Activated T-helper 17 cell treated with anti-CD3 and anti-CD28 coated beads, Interleukin-2, amount 50 U/mL, for 72 hours (primary cell): ENCODE measurements around the gene APRT. TPM values are rescaled to one million over a fixed set of nuclear protein-coding genes. Genes with fewer than 3 reads are reported as not detected.
A peak's percentile ranks its signal among the peaks of the same experiment; 100 is the strongest.
"Not testable (repeated sequence)": the region's sequence is repeated elsewhere in the genome, so short reads cannot be mapped to it uniquely, and the experiment has no call there.

Experiments used
- ATAC-seq: fragments of 150-1000 bp; cut with Tn5 transposase; replicated peaks from 2 replicates; pipeline ENCODE4 v1.10.0; 2021; ENCODE audit warnings: mild to moderate bottlenecking, moderate library complexity
- H3K27ac Mint-ChIP-seq: one replicate; pipeline ENCODE4 v1.8.0; 2022; ENCODE audit warnings: mixed read lengths
- H3K27me3 Mint-ChIP-seq: one replicate; pipeline ENCODE4 v1.8.0; 2022; ENCODE audit warnings: mixed read lengths
- H3K36me3 Mint-ChIP-seq: one replicate; pipeline ENCODE4 v1.8.0; 2022; ENCODE audit warnings: low read depth, mild to moderate bottlenecking, mixed read lengths
- H3K4me1 Mint-ChIP-seq: one replicate; pipeline ENCODE4 v1.8.0; 2022; ENCODE audit warnings: mixed read lengths
- H3K4me3 Mint-ChIP-seq: one replicate; pipeline ENCODE4 v1.8.0; 2022; ENCODE audit warnings: mild to moderate bottlenecking, mixed read lengths
- H3K9me3 Mint-ChIP-seq: one replicate; pipeline ENCODE4 v1.8.0; 2022; ENCODE audit warnings: mixed read lengths
- total RNA-seq, 2 donors: library from RNA; stranded (reverse); gene quantifications; one replicate each; pipeline ENCODE4 v1.2.3, GENCODE V29; 2022

Gene APRT
- total RNA-seq, 2 donors from 2014 or later, result 132 to 139 TPM

- H3K4me1 Mint-ChIP-seq, result no peaks in the 10 kb centered on the region
- H3K27ac Mint-ChIP-seq, result no peak overlapping the region
- peaks cover 10% of the 10 kb centered on the region for H3K36me3 Mint-ChIP-seq
- H3K27me3 Mint-ChIP-seq, result no peaks in the 10 kb centered on the region
- H3K4me3 Mint-ChIP-seq, result no peak overlapping the region
- ATAC-seq, result no peak
- H3K9me3 Mint-ChIP-seq, result no peaks in the 10 kb centered on the region
These were observed 24.1 kb upstream of the APRT start for GRCh38 chr16:88835818-88836217.

DNA sequence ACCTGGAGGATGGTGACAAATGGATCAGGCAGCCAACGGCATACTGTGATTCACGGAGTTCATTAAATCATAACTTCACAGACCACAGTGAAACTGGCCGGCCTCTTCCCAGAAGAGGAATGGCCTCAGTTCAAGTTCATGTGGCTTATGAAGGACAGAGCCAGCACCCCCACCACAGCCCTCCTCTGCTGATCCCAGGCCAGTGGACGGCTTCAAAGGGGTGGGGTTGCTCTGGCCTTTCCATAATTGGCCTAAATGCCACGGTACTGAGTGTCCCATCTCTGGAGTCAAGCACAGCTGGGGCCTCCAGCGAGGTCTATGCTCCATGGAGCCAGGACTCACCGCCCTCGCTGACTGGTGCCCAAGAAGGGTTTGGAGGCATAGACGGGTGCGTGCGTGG, 23.7 kb upstream of the APRT start:
- H3K4me3 Mint-ChIP-seq, result no peak overlapping the region
- no peak overlapping the region for H3K27ac Mint-ChIP-seq
- no peak for ATAC-seq
- H3K4me1 Mint-ChIP-seq, result no peaks in the 10 kb centered on the region
- H3K9me3 Mint-ChIP-seq, result no peaks in the 10 kb centered on the region
- peaks cover 7% of the 10 kb centered on the region for H3K36me3 Mint-ChIP-seq
- no peaks in the 10 kb centered on the region for H3K27me3 Mint-ChIP-seq

- no peak for ATAC-seq
- H3K36me3 Mint-ChIP-seq, result no peaks in the 10 kb centered on the region
- H3K27ac Mint-ChIP-seq, result no peak overlapping the region
- H3K9me3 Mint-ChIP-seq, result no peaks in the 10 kb centered on the region
- no peaks in the 10 kb centered on the region for H3K27me3 Mint-ChIP-seq
- H3K4me3 Mint-ChIP-seq, result no peak overlapping the region
- no peaks in the 10 kb centered on the region for H3K4me1 Mint-ChIP-seq
These were observed 22.9 kb upstream of the APRT start for GRCh38 chr16:88834670-88835069.

GRCh38 chr16:88833086-88833485, 21.4 kb upstream of the APRT start:
- Mint-ChIP-seq H3K4me3 (no peak overlapping the region), H3K9me3 (no peaks in the 10 kb centered on the region), H3K36me3 (no peaks in the 10 kb centered on the region), H3K27ac (peak overlapping the region; percentile 17), H3K4me1 (no peaks in the 10 kb centered on the region), H3K27me3 (no peaks in the 10 kb centered on the region)
- ATAC-seq, result no peak

DNA sequence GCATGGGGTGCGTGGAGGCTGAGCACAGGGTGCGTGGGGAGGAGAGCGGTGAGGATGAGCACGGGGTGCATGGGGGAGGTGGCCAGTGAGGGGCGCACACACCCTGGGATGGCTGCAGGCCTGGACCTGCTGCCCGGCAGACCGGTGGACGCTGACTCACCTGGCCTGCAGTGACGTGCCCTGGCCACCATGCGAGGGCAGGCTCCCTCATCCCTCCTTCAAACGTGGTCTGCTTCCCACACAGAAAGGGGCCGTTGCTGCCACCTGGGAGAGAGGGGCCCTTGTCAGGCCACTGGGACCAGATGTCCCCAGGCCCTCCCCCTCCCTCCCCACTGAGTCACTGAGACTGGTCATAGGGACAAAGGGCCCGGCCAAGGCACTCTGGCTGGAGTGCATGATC, 20.1 kb upstream of the APRT start:
- no peaks in the 10 kb centered on the region for H3K4me1 Mint-ChIP-seq
- H3K36me3 Mint-ChIP-seq, result no peaks in the 10 kb centered on the region
- no peak overlapping the region for H3K27ac Mint-ChIP-seq
- no peaks in the 10 kb centered on the region for H3K9me3 Mint-ChIP-seq
- no peaks in the 10 kb centered on the region for H3K27me3 Mint-ChIP-seq
- H3K4me3 Mint-ChIP-seq, result no peak overlapping the region
- ATAC-seq, result no peak

DNA sequence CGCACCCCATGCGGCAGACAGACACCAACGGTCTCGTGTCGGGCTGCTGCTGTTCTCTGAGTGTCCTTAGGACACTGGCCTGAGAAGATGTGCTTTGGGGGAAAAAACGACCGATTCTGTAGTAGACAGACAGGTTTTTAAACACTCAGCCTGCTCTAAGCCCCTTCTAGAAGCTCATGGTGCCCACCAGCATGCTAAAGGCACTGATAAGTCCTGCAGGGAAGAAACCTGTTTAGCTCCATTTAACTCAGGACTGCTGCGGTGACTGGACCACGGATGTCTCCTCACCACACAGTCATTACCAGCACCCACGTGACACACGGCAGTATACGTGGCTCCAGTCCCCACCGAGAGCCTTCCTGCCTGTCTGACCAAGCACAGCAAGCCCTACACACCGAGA, 19.1 kb upstream of the APRT start:
- H3K36me3 Mint-ChIP-seq, result no peaks in the 10 kb centered on the region
- no peak for ATAC-seq
- no peaks in the 10 kb centered on the region for H3K27me3 Mint-ChIP-seq
- H3K4me3 Mint-ChIP-seq, result no peak overlapping the region
- H3K27ac Mint-ChIP-seq, result no peak overlapping the region
- H3K9me3 Mint-ChIP-seq, result no peaks in the 10 kb centered on the region
- no peaks in the 10 kb centered on the region for H3K4me1 Mint-ChIP-seq

DNA sequence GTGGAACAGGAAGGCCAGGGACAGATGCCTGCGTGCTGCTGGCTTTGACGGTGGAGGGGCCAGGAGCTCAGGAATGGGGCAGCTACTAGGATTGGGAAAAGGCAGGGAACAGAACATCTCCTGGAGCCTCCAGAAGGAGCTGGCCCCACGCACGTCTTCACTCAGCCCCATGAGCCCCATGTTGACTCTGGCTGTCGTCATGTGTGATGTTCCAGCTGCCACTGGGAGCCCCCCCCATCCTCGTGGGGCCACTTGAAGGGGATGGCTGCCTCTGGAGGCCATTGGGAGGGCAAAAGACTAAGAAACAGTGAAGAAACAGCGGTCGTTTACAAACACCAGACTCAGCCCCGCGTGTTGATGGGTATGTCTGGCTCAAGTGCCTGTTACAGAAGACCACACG, 18.5 kb upstream of the APRT start:
- no peaks in the 10 kb centered on the region for H3K9me3 Mint-ChIP-seq
- no peaks in the 10 kb centered on the region for H3K4me1 Mint-ChIP-seq
- H3K27ac Mint-ChIP-seq, result no peak overlapping the region
- H3K36me3 Mint-ChIP-seq, result no peaks in the 10 kb centered on the region
- ATAC-seq, result no peak
- H3K4me3 Mint-ChIP-seq, result no peak overlapping the region
- H3K27me3 Mint-ChIP-seq, result no peaks in the 10 kb centered on the region

DNA sequence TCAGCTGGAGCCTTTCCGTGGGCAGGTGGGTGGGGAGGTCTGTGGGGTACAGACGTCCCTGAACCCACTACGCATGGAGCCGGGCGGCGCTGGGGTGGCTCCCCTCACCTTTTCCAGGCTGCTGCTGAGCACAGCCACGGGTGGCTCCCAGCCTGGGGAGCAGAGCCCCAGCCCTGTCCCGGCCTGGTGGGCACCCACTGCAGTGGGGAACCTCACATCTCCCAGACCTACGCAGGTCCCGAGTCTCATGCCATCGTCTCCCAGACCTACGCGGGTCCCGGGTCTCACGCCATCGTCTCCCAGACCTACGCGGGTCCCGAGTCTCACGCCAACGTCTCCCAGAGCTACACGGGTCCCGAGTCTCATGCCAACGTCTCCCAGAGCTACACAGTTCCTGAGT, 17.0 kb upstream of the APRT start:
- ATAC-seq, result no peak
- no peaks in the 10 kb centered on the region for H3K36me3 Mint-ChIP-seq
- H3K4me3 Mint-ChIP-seq, result no peak overlapping the region
- no peaks in the 10 kb centered on the region for H3K9me3 Mint-ChIP-seq
- no peak overlapping the region for H3K27ac Mint-ChIP-seq
- no peaks in the 10 kb centered on the region for H3K4me1 Mint-ChIP-seq
- H3K27me3 Mint-ChIP-seq, result no peaks in the 10 kb centered on the region

DNA sequence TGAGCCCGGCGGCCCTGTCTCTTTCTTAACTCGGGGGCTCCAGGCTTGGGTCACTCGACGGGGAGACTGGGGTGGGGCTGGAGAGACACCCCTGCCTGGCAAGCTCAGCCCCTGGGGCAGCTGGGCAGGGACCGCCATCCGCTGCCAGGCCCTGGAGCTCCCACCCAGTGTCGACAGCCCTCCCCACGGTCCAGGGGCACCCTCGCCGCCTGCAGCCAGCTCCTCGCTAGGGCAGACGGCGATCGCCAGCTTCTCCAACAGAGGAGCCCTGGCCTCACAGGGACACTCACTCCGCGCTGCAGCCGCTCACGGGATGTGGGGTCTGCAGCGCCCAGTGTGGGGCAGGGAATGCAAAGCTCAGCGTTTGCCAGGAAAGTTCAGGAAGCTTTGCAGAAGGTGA, 16.0 kb upstream of the APRT start:
- no peak overlapping the region for H3K4me3 Mint-ChIP-seq
- no peak overlapping the region for H3K27ac Mint-ChIP-seq
- H3K36me3 Mint-ChIP-seq, result no peaks in the 10 kb centered on the region
- ATAC-seq, result no peak
- H3K27me3 Mint-ChIP-seq, result no peaks in the 10 kb centered on the region
- H3K9me3 Mint-ChIP-seq, result no peaks in the 10 kb centered on the region
- no peaks in the 10 kb centered on the region for H3K4me1 Mint-ChIP-seq

GRCh38 chr16:88826070-88826840, 14.5 kb upstream of the APRT start:
- no peaks in the 10 kb centered on the region for H3K9me3 Mint-ChIP-seq
- H3K36me3 Mint-ChIP-seq, result no peaks in the 10 kb centered on the region
- no peak overlapping the region for H3K4me3 Mint-ChIP-seq
- no peaks in the 10 kb centered on the region for H3K27me3 Mint-ChIP-seq
- H3K27ac Mint-ChIP-seq, result no peak overlapping the region
- H3K4me1 Mint-ChIP-seq, result no peaks in the 10 kb centered on the region
- no peak for ATAC-seq

DNA sequence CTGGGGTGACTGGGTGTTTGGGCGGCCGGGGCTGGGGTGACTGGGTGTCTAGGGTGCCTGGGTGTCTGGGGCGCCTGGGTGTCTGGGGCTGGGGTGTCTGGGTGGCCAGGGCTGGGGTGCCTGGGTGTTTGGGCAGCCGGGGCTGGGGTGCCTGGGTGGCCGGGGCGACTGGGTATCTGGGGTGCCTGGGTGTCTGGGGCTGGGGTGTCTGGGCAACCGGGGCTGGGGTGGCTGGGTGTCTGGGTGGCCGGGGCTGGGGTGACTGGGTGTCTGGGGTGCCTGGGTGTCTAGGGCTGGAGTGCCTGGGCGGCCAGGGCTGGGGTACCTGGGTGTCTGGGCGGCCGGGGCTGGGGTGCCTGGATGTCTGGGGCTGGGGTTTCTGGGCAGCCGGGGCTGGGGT, 13.4 kb upstream of the APRT start:
- Mint-ChIP-seq H3K4me3 (no peak overlapping the region), H3K4me1 (no peaks in the 10 kb centered on the region), H3K36me3 (no peaks in the 10 kb centered on the region), H3K9me3 (no peaks in the 10 kb centered on the region), H3K27me3 (no peaks in the 10 kb centered on the region), H3K27ac (no peak overlapping the region)
- ATAC-seq, result no peak

- Mint-ChIP-seq H3K9me3 (no peaks in the 10 kb centered on the region), H3K27ac (no peak overlapping the region), H3K36me3 (no peaks in the 10 kb centered on the region), H3K27me3 (no peaks in the 10 kb centered on the region), H3K4me3 (no peak overlapping the region), H3K4me1 (no peaks in the 10 kb centered on the region)
- ATAC-seq, result no peak
These were observed 12.7 kb upstream of the APRT start for GRCh38 chr16:88824256-88825077.

GRCh38 chr16:88823646-88824045, 11.9 kb upstream of the APRT start:
- H3K4me3 Mint-ChIP-seq, ATAC-seq, H3K4me1 Mint-ChIP-seq, H3K27ac Mint-ChIP-seq, H3K36me3 Mint-ChIP-seq, H3K27me3 Mint-ChIP-seq, H3K9me3 Mint-ChIP-seq: not testable (repeated sequence)

GRCh38 chr16:88822281-88823040, 10.7 kb upstream of the APRT start:
- H3K4me1 Mint-ChIP-seq, result no peaks in the 10 kb centered on the region
- H3K27me3 Mint-ChIP-seq, result no peaks in the 10 kb centered on the region
- no peak overlapping the region for H3K4me3 Mint-ChIP-seq
- no peak for ATAC-seq
- no peaks in the 10 kb centered on the region for H3K9me3 Mint-ChIP-seq
- no peak overlapping the region for H3K27ac Mint-ChIP-seq
- H3K36me3 Mint-ChIP-seq, result no peaks in the 10 kb centered on the region
